NOMO-1 treated with DMSO at 0.1 percent for 48 hours (cell line): ENCODE results near the gene NAPEPLD.
A peak's percentile ranks its signal among the peaks of the same experiment; 100 is the strongest.
"Not testable (repeated sequence)": the region's sequence is repeated elsewhere in the genome, so short reads cannot be mapped to it uniquely, and the experiment has no call there.

Experiments
- DNase-seq: peaks from one replicate; lab custom pipeline; 2025; ENCODE audit not compliant: unreplicated experiment; lab: John Stamatoyannopoulos, UW

The NAPEPLD gene

DNA sequence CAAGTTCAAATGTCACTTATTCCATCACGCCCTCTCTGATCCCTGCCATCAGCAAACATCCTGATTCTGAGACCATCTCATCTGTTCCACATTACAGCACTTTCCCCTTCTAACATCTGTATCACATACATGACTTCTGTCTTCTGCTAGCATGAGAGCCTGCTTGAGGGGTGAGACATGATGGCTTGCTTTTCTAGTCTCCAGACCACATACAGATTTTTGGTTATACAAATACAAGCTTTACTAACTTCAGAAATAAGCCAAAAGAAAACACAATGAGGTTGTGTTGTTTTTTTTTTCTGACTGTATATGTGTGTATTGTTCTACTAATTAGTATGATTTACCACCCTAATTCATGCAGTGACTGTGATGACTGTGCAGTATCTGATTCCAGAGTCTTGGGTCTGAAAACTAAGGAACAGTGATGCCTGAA is 34.3 kb downstream of the NAPEPLD start:
- no peak for DNase-seq

DNA sequence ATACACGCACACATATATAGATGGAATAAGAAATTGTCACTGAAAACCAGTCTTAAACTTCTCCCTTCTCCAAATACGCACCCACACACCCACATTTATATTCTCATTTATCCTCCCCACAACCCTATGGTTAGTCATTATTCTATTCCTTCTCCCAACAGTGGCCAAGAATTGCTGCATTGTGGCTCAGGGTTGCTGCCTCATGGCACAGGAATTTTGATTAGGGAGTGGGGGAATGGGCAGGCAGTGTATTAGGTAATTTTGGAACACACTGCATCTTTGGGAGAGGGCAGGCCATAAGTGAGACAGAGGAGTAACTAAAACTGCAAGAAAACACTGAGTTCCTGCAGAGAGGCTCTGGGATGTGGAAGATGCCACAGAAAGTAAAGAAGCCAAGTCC is 35.7 kb downstream of the NAPEPLD start:
- DNase-seq, result no peak

DNA sequence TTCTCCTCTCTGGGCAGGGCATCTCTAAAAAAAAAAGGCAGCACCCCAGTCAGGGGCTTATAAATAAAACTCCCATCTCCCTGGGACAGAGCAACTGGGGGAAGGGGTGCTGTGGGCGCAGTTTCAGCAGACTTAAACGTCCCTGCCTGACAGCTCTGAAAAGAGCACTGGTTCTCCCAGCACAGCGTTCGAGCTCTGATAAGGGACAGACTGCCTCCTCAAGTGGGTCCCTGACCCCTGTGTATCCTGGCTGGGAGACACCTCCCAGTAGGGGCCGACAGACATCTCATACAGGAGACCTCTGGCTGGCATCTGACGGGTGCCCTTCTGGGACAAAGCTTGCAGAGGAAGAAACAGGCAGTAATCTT is 42.2 kb downstream of the NAPEPLD start:
- DNase-seq, result not testable (repeated sequence)

DNA sequence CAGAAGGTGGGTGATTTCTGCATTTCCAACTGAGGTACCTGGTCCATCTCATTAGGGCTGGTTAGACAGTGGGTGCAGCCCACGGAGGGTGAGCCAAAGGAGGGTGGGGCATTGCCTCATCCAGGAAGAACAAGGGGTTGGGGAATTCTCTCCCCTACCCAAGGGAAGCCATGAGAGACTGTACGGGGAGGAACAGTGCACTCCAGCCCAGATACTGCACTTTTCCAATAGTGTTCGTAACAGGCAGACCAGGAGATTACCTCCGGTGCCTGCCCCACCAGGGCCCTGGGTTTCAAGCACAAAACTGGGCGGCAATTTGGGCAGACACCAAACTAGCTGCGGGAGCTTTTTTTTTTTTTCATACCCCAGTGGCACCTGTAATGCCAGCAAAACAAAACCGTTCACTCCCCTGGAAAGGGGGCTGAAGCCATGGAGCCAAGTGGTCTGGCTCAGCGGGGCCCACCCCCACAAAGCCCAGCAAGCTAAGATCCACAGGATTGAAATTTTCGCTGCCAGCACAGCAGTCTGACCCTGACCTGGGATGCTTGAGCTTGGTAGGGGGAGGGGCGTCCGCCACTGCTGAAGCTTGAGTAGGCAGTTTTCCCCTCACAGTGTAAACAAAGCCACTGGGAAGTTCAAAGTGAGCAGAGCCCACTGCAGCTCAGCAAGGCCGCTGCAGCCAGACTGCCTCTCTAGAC is 42.7 kb downstream of the NAPEPLD start:
- DNase-seq, result no peak

DNA sequence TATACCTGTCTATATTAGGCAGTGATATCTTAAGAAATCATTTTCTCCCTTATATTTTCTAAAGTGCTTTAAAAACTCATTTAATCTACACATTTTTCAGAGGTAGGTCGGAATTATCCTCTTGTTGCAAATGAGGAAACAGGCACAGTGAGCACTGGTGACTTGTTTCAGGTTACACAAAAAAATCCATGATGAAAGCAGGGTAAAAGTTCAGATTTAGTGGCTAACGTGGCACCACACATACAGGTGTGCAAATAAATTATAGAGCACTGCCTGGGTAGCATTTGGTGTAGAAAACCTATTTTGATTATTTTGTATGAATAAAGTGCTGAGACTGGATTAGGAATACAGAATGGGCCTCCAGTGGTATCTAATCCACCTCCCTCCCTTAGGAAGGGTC is 47.4 kb downstream of the NAPEPLD start:
- no peak for DNase-seq

DNA sequence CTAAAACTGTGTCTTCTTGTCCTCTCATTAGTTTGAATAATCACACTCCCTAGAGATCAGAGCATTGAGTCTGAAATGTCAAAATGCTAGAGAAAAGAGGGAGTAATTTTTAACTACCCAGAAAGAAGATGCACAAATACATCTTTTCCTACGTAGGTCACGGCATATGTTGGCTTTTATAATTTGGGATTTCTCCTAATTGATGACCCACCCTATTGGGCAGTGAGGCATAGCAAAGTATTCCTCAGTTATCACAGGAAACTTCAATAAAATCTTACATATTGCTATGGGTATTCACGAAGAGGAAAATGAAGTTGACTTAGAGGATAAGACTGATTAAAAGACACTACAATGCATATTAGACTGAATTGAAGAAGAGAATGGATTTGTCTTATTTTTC is 48.6 kb downstream of the NAPEPLD start:
- no peak for DNase-seq

DNA sequence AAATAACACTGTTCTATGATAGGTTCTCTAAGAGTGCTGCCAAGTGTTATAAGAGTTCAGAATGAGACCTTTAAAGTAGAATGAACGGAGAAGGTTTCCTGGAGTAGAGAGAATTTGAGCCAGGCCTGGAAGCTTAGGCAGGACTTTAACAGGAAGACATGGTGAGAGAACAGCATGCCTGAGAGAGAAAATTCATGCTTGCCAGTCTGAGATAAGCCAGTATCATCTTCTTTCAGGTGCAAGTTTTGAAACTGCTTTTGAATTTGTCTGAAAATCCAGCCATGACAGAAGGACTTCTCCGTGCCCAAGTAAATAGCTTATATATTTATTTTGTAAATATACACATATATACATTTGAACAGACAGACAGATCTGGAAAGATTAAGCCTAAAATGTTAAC is 51.9 kb downstream of the NAPEPLD start:
- DNase-seq, result no peak

DNA sequence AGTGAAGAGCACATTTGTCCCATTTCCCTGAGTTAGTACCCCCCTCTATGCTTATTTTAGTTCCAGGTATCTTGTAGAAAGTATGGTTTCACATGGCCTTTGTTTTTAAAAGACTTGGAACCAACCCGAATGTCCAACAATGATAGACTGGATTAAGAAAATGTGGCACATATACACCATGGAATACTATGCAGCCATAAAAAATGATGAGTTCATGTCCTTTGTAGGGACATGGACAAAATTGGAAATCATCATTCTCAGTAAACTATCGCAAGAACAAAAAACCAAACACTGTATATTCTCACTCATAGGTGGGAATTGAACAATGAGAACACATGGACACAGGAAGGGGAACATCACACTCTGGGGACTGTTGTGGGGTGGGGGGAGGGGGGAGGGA is 53.3 kb downstream of the NAPEPLD start:
- DNase-seq, result not testable (repeated sequence)

DNA sequence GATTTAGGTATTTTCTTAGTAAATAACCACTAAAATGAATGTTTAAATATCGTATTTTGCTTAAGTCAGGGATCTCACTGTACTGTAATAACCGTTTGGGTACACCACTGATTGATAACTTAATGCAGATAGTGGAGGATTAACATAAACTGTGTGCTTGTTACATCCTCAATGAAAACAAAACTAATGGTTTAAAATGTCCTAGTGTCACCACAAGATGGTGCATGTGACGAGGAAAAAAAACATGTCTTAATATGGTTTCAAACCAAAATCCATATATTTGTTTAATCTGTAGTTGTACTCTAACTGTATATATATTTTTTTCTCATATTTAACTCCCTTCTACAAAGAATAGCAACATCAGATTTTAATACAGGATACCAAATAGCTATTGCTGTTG is 54.8 kb downstream of the NAPEPLD start:
- no peak for DNase-seq

DNA sequence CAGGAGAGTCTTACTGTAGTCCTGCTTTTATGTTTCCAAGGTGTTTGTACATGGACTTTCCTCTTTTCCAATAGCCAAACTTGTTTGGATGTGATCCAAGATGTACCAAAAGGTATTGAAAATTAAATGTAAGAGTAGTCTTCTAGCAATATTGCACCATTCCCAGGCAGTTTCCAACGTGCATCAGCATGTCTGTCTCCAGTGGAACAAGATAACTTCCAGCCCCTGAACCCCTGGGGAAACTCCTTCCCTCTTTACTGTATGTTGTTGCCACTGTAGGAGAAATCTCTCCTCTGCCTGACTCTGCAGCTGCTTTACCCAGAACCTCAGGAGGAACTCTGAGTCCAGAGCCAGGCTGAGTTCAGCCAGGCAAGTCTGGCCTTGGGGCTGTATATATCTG is 55.5 kb downstream of the NAPEPLD start:
- DNase-seq, result no peak

DNA sequence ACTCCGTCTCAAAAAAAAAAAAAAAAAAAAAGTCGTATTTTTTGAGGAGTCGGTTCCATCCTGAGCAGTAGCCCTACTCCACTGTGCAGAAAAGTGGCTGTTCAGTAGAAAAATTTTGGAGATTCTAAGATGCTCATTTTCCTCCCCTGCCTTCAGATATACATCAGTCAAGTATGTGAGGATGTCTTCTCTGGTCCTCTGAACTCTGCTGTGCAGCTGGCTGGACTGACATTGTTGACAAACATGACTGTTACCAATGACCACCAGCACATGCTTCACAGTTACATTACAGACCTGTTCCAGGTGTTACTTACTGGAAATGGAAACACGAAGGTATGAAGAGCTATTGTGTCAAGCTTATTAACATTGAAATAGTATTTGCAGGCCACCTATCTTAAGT is 56.6 kb downstream of the NAPEPLD start:
- not testable (repeated sequence) for DNase-seq

DNA sequence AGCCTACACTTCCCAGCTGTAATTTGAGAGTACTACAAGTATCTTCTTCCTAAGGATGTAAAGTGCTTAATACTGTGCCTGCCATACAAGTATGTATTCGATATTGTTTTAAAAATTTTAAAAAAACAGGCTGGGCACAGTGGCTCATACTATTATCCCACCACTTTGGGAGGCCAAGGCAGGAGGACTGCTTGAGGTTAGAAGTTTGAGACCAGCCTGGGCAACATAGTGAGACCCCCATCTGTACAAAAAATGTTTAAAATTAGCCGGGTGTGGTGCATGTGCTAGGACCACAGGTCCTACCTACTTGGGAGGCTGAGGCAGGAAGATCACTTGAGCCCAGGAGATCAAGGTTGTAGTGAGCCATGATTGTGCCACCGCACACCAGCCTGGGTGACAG is 65.7 kb downstream of the NAPEPLD start:
- no peak for DNase-seq

DNA sequence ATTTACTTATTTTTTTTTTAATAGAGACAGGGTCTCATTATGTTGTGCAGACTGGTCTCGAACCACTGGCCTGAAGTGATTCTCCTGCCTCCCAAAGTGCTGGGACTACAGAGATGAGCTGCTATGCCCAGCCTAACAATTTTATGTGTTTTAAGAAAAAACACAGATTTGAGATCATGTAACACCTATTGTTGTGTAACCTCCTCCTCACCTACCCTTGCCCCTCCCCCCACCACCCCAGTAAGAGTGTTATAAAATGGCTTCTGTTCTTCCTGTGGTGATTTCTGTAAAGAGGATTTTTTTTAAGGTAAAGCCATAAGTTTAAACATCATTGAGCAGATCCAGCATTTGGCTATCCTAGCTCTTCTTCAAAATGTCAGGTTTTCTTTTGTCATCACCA is 66.4 kb downstream of the NAPEPLD start:
- DNase-seq, result no peak

DNA sequence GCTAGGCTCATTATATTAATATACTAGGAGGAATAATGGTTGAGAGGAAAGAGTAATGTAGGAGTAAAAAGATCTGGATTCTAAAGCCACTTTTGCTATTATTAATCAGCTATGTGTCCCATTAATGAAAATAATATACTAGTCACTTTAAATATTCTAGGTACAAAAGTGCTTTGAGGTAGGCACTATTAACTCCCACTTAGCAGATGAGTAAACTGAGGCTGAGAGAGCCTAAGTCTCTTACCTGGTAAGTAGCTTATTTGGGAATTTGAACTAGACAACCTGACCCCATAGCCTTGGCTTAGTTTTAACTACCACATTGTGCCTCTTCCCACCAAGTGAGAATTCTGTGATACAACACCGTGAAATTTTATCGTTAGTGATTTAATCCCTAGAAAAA is 68.0 kb downstream of the NAPEPLD start:
- DNase-seq, result no peak

DNA sequence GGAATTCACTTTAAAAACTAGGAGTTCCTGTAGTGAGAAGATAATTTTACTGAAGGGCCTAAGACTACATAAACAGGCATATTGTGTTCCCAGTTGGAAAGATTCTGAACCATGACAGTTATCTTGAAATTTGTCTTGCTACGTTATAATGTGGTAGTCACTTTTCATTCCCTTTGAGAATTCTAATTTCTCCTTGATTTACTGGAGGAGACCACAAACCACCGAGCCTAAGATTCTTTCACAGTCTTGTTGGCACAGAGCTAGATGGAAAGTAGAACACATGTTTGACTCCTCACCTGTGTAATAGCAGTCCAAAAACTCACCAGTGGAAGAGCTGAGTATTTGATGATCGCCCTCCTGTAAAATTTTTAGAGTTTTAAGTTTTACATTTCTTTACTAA is 69.1 kb downstream of the NAPEPLD start:
- DNase-seq, result no peak

DNA sequence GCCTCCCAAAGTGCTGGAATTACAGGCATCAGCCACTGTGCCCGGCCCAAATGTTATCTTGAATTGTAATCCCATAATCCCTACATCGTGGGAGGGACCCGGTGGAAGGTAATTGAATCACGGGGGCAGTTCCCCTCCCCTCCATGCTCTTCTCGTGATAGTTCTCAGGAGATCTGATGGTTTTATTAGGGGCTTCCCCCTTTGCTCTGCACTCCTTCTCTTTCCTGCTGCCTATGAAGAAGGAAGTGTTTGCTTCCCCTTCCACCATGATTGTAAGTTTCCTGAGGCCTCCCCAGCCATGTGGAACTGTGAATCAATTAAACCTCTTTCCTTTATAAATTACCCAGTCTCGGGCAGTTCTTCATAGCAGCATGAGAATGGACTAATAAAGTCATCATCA is 70.7 kb downstream of the NAPEPLD start:
- not testable (repeated sequence) for DNase-seq

DNA sequence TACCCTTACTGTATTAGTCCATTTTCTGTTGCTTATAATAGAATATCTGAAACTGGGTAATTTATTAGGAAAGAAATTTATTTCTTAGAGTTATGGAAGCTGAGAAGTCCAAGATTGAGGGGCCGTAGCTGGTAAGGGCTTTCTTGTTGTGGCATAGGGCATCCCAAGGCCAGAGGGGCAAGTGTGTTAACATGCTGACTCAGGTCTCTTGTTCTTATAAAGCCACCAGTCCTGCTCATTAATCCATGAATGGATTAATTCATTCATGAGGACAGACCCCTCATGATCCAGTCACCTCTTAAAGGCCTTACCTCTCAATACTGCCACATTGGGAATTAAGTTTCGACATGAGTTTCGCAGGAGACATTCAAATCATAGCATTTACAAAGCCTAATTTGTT is 71.6 kb downstream of the NAPEPLD start:
- no peak for DNase-seq

DNA sequence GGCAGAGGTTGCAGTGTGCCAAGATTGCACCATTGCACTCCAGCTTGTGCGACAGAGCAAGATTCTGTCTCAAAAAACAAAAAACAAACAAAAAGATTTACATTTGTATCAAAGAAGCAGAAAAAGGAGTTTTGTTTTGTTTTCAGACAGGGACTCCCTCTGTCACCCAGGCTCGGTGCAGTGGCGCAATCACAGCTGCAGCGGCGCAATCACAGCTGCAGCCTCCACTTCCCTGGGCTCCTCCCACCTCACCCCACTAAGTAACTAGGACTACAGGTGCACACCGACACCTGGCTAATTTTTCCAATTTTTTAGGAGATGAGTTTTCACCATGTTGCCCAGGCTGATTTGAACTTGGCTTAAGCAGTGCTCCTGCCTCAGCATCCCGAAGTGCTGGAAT is 72.1 kb downstream of the NAPEPLD start:
- no peak for DNase-seq

DNA sequence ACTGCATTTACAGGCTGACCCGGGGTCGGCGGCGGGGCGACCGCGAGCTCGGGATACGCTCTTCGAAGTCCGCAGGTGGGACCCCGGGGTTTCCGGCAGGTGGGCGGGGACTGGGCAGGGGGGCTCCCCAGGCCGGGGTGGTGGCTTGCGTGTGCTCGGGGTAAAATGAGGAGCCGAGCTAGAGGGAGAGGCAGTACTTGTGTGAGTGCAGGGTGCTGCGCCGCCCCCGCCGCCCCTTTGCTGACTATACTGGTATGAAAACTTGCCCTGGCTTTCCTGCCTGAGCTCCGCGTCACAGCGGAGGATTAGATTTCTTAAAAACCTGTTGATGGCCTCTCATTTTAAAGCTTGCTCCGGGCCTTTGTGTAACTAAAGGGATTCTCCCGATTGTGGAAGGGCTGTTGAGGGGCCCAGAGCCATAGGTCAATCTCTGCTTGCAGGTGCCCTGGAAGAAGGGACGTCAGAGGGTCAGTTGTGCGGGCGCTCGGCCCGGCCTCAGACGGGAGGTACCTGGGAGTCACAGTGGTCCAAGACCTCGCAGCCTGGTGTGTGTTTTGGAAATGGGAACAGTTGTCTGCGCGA is 73.5 kb downstream of the NAPEPLD start:
- peak; percentile 15 for DNase-seq

DNA sequence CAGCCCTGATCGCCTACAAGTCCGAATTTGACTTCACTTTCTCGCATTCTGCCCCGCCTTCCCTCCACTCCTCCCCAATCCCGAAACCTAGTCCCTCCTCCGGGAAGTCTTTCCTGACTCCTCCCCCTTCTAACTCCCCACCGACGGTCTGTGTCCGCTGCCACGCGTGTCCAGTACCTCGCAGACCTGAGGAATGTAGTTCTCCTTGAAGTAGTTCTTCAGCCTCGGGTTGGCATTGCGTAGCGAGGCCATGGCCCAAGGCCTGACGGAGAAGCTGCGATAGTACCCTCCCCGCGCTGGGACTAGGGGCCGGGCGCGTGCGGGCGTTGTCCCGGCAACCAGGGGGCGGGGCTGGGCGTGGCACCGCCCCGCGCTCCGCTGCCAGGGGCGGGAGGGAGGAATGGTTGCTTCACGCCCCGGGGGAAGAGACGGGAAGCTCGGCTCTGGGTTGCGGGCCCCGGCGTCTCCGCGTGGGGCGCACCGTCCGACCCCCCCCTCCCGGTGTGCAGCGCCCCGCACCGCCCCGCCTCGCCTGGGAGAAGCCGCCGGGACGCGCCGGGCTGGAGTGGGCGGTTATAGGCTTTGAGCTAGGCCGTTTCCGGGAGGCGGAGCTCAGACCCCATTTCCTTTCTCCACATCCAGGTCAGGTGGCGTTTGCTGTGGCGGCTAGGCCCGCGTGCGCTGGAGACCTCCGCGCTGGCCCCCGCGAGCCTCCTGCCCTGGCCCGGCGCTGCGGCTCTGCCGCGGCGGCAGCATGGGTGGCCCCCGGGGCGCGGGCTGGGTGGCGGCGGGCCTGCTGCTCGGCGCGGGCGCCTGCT is 74.2 kb downstream of the NAPEPLD start, which contains the start of the genes ARMC10 and FBXL13:
ARMC10 (plus strand) TSS at position 622 of the 818 bp plus-strand sequence; CDS start at position 755, 133 bp downstream.
FBXL13 (minus strand) TSS at position 278 of the 818 bp plus-strand sequence.
- DNase-seq, result peak; percentile 79

DNA sequence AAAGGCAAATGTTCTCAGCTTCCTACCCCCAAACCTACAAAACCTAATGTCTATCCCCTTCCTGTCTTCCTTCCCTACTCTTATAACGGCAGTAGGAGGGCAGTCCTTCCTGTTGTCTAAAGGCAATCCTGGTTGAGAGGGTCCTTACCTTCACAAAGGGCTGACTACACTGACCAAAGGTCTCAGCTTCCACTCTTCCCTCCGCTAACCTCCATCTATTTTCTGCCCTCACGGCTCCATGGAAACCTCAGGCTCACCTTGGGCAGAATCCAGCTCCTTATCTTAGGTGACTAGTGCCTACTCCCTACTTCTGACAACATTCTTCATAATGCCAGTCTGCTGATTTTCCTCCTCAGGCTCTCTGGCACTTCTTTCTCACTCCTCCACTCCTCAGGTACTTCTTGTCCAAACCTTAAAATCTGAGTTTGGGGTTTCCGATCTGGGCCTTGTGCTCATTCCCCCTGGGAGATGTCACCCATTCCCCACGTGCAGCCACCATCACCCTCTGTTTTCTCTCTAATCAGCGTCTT is 74.8 kb downstream of the NAPEPLD start:
- DNase-seq, result no peak

DNA sequence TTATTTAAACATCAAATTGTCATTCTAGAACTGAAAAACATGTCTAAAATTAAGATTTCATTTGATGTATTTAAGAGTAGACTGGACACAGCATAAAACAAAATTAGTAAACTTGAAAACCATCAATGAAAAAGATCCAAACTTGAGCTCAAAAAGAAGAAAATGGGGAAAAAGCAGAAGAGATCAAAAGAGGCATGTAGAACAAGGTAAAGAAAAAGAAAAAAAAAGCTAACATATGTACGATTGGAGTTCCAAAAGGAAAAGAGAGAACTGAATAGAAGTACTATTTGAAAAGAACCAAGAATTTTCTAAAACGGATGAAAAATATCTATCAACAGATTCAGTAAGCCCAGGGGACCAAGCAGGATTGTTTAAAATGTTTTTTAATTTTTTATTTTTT is 77.9 kb downstream of the NAPEPLD start:
- no peak for DNase-seq
